Measurements from ENCODE around the gene TEX2.
"Not testable (repeated sequence)": the region's sequence is repeated elsewhere in the genome, so short reads cannot be mapped to it uniquely, and the experiment has no call there.

Gene TEX2

GRCh38 chr17:64213995-64214811, 48.9 kb downstream of the TEX2 start:
- no peak for ATAC-seq
- DNase-seq = no peak

GRCh38 chr17:64212122-64212521, 50.9 kb downstream of the TEX2 start:
- ATAC-seq (no peak), DNase-seq (no peak)

GRCh38 chr17:64209983-64210382, 53.1 kb downstream of the TEX2 start:
- DNase-seq (no peak), ATAC-seq (no peak)

- DNase-seq (no peak), ATAC-seq (no peak)
Observed at GRCh38 chr17:64209356-64209941, 53.6 kb downstream of the TEX2 start.

- not testable (repeated sequence) for DNase-seq, ATAC-seq
Observed at GRCh38 chr17:64208656-64209055, 54.4 kb downstream of the TEX2 start.

GRCh38 chr17:64205804-64206203, 57.3 kb downstream of the TEX2 start:
- DNase-seq (no peak), ATAC-seq (no peak)

GRCh38 chr17:64203630-64204029, 59.4 kb downstream of the TEX2 start:
- ATAC-seq (no peak), DNase-seq (no peak)

GRCh38 chr17:64202683-64203344, 60.2 kb downstream of the TEX2 start:
- DNase-seq (peak; percentile 39), ATAC-seq (peak; percentile 79)

- no peak for DNase-seq
- peak; percentile 94 for ATAC-seq
Observed at GRCh38 chr17:64200080-64201032, 62.7 kb downstream of the TEX2 start.

GRCh38 chr17:64198331-64199090, 64.5 kb downstream of the TEX2 start:
- ATAC-seq = no peak
- DNase-seq = no peak

- DNase-seq (no peak), ATAC-seq (no peak)
Observed at GRCh38 chr17:64196601-64197000, 66.5 kb downstream of the TEX2 start.

- ATAC-seq (no peak), DNase-seq (no peak)
Observed at GRCh38 chr17:64193561-64193960, 69.5 kb downstream of the TEX2 start.

GRCh38 chr17:64192589-64192988, 70.5 kb downstream of the TEX2 start:
- ATAC-seq (no peak), DNase-seq (no peak)

GRCh38 chr17:64190472-64190871, 72.6 kb downstream of the TEX2 start:
- ATAC-seq = no peak
- no peak for DNase-seq

- DNase-seq = no peak
- ATAC-seq = no peak
Observed at GRCh38 chr17:64188088-64188487, 75.0 kb downstream of the TEX2 start.

- ATAC-seq = no peak
- DNase-seq = no peak
Observed at GRCh38 chr17:64187093-64187895, 75.8 kb downstream of the TEX2 start.

- DNase-seq (no peak), ATAC-seq (no peak)
Observed at GRCh38 chr17:64186171-64187092, 76.6 kb downstream of the TEX2 start.

- not testable (repeated sequence) for DNase-seq, ATAC-seq
Observed at GRCh38 chr17:64185557-64185956, 77.5 kb downstream of the TEX2 start.

GRCh38 chr17:64185101-64185500, 78.0 kb downstream of the TEX2 start:
- ATAC-seq = no peak
- no peak for DNase-seq
